ENCODE measurements around the gene OR2A5.
"Not testable (repeated sequence)": the region's sequence is repeated elsewhere in the genome, so short reads cannot be mapped to it uniquely, and the experiment has no call there.

Gene OR2A5

GRCh38 chr7:144024213-144024612, 24.5 kb upstream of the OR2A5 start:
- no peaks in the 10 kb centered on the region for H3K9me3 Mint-ChIP-seq (ENCODE audit: low read depth)
- no peaks in the 10 kb centered on the region for H3K36me3 Mint-ChIP-seq
- no peak overlapping the region for H3K27ac Mint-ChIP-seq
- H3K4me1 Mint-ChIP-seq (ENCODE audit: low read depth) = peaks cover 3% of the 10 kb centered on the region
- H3K27me3 Mint-ChIP-seq = no peaks in the 10 kb centered on the region
- H3K4me3 Mint-ChIP-seq = no peak overlapping the region

GRCh38 chr7:144026203-144026883, 22.4 kb upstream of the OR2A5 start:
- no peaks in the 10 kb centered on the region for H3K27me3 Mint-ChIP-seq
- no peak overlapping the region for H3K27ac Mint-ChIP-seq
- peaks cover 3% of the 10 kb centered on the region for H3K4me1 Mint-ChIP-seq (ENCODE audit: low read depth)
- no peak overlapping the region for H3K4me3 Mint-ChIP-seq
- no peaks in the 10 kb centered on the region for H3K9me3 Mint-ChIP-seq (ENCODE audit: low read depth)
- H3K36me3 Mint-ChIP-seq = no peaks in the 10 kb centered on the region

GRCh38 chr7:144027070-144027469, 21.7 kb upstream of the OR2A5 start:
- no peak overlapping the region for H3K27ac Mint-ChIP-seq
- no peaks in the 10 kb centered on the region for H3K9me3 Mint-ChIP-seq (ENCODE audit: low read depth)
- H3K4me1 Mint-ChIP-seq (ENCODE audit: low read depth) = peaks cover 3% of the 10 kb centered on the region
- no peaks in the 10 kb centered on the region for H3K27me3 Mint-ChIP-seq
- no peaks in the 10 kb centered on the region for H3K36me3 Mint-ChIP-seq
- H3K4me3 Mint-ChIP-seq = no peak overlapping the region

GRCh38 chr7:144027974-144028373, 20.8 kb upstream of the OR2A5 start:
- H3K27me3 Mint-ChIP-seq = peaks cover 4% of the 10 kb centered on the region
- H3K9me3 Mint-ChIP-seq (ENCODE audit: low read depth) = no peaks in the 10 kb centered on the region
- no peak overlapping the region for H3K27ac Mint-ChIP-seq
- H3K4me1 Mint-ChIP-seq (ENCODE audit: low read depth) = peaks cover 3% of the 10 kb centered on the region
- no peak overlapping the region for H3K4me3 Mint-ChIP-seq
- H3K36me3 Mint-ChIP-seq = no peaks in the 10 kb centered on the region

GRCh38 chr7:144028547-144028946, 20.2 kb upstream of the OR2A5 start:
- Mint-ChIP-seq H3K36me3 (no peaks in the 10 kb centered on the region), H3K9me3 (ENCODE audit: low read depth) (no peaks in the 10 kb centered on the region), H3K27me3 (peaks cover 4% of the 10 kb centered on the region), H3K4me1 (ENCODE audit: low read depth) (peaks cover 3% of the 10 kb centered on the region), H3K27ac (no peak overlapping the region), H3K4me3 (no peak overlapping the region)

- Mint-ChIP-seq H3K36me3 (no peaks in the 10 kb centered on the region), H3K27ac (no peak overlapping the region), H3K4me3 (no peak overlapping the region), H3K9me3 (ENCODE audit: low read depth) (no peaks in the 10 kb centered on the region), H3K4me1 (ENCODE audit: low read depth) (peaks cover 2% of the 10 kb centered on the region), H3K27me3 (peaks cover 7% of the 10 kb centered on the region)
These were observed 16.2 kb upstream of the OR2A5 start for GRCh38 chr7:144032516-144032915.

- Mint-ChIP-seq H3K27ac (no peak overlapping the region), H3K9me3 (ENCODE audit: low read depth) (no peaks in the 10 kb centered on the region), H3K4me1 (ENCODE audit: low read depth) (no peaks in the 10 kb centered on the region), H3K36me3 (no peaks in the 10 kb centered on the region), H3K4me3 (no peak overlapping the region), H3K27me3 (peaks cover 7% of the 10 kb centered on the region)
These were observed 15.6 kb upstream of the OR2A5 start for GRCh38 chr7:144032985-144033709.

GRCh38 chr7:144035385-144035784, 13.4 kb upstream of the OR2A5 start:
- Mint-ChIP-seq H3K27me3 (peaks cover 7% of the 10 kb centered on the region), H3K4me1 (ENCODE audit: low read depth) (no peaks in the 10 kb centered on the region), H3K36me3 (no peaks in the 10 kb centered on the region), H3K27ac (no peak overlapping the region), H3K9me3 (ENCODE audit: low read depth) (no peaks in the 10 kb centered on the region), H3K4me3 (no peak overlapping the region)

GRCh38 chr7:144036302-144036885, 12.4 kb upstream of the OR2A5 start:
- Mint-ChIP-seq H3K36me3 (no peaks in the 10 kb centered on the region), H3K27ac (no peak overlapping the region), H3K9me3 (ENCODE audit: low read depth) (no peaks in the 10 kb centered on the region), H3K4me1 (ENCODE audit: low read depth) (no peaks in the 10 kb centered on the region), H3K27me3 (peaks cover 7% of the 10 kb centered on the region), H3K4me3 (no peak overlapping the region)

- peaks cover 7% of the 10 kb centered on the region for H3K27me3 Mint-ChIP-seq
- H3K4me3 Mint-ChIP-seq = no peak overlapping the region
- H3K36me3 Mint-ChIP-seq = no peaks in the 10 kb centered on the region
- no peaks in the 10 kb centered on the region for H3K4me1 Mint-ChIP-seq (ENCODE audit: low read depth)
- H3K27ac Mint-ChIP-seq = no peak overlapping the region
- H3K9me3 Mint-ChIP-seq (ENCODE audit: low read depth) = no peaks in the 10 kb centered on the region
These were observed 11.2 kb upstream of the OR2A5 start for GRCh38 chr7:144037414-144038035.

- H3K4me3 Mint-ChIP-seq = no peak overlapping the region
- H3K27me3 Mint-ChIP-seq = peaks cover 2% of the 10 kb centered on the region
- no peaks in the 10 kb centered on the region for H3K36me3 Mint-ChIP-seq
- no peaks in the 10 kb centered on the region for H3K4me1 Mint-ChIP-seq (ENCODE audit: low read depth)
- H3K9me3 Mint-ChIP-seq (ENCODE audit: low read depth) = no peaks in the 10 kb centered on the region
- no peak overlapping the region for H3K27ac Mint-ChIP-seq
These were observed 9.9 kb upstream of the OR2A5 start for GRCh38 chr7:144038887-144039286.

- H3K27me3 Mint-ChIP-seq = peaks cover 6% of the 10 kb centered on the region
- H3K4me1 Mint-ChIP-seq (ENCODE audit: low read depth) = no peaks in the 10 kb centered on the region
- no peaks in the 10 kb centered on the region for H3K36me3 Mint-ChIP-seq
- no peak overlapping the region for H3K27ac Mint-ChIP-seq
- H3K9me3 Mint-ChIP-seq (ENCODE audit: low read depth) = no peaks in the 10 kb centered on the region
- no peak overlapping the region for H3K4me3 Mint-ChIP-seq
These were observed 743 bp downstream of the OR2A5 start for GRCh38 chr7:144049491-144049890.

GRCh38 chr7:144050093-144050492, 1.3 kb downstream of the OR2A5 start:
- Mint-ChIP-seq H3K27ac (no peak overlapping the region), H3K27me3 (peaks cover 7% of the 10 kb centered on the region), H3K4me3 (no peak overlapping the region), H3K9me3 (ENCODE audit: low read depth) (no peaks in the 10 kb centered on the region), H3K36me3 (no peaks in the 10 kb centered on the region), H3K4me1 (ENCODE audit: low read depth) (no peaks in the 10 kb centered on the region)

GRCh38 chr7:144050884-144051283, 2.1 kb downstream of the OR2A5 start:
- not testable (repeated sequence) for H3K4me3 Mint-ChIP-seq; H3K9me3 Mint-ChIP-seq (ENCODE audit: low read depth); H3K4me1 Mint-ChIP-seq (ENCODE audit: low read depth); H3K36me3 Mint-ChIP-seq; H3K27ac Mint-ChIP-seq; H3K27me3 Mint-ChIP-seq

GRCh38 chr7:144057954-144058353, 9.2 kb downstream of the OR2A5 start:
- Mint-ChIP-seq H3K36me3 (peaks cover 2% of the 10 kb centered on the region), H3K27me3 (peaks cover 4% of the 10 kb centered on the region), H3K27ac (no peak overlapping the region), H3K4me3 (no peak overlapping the region), H3K9me3 (ENCODE audit: low read depth) (peaks cover 4% of the 10 kb centered on the region), H3K4me1 (ENCODE audit: low read depth) (no peaks in the 10 kb centered on the region)

Measured in activated naive CD8-positive, alpha-beta T cell (primary cell).